Embryonic facial prominence (tissue), 1 donor: ENCODE results near the gene LSR.
"Not testable (repeated sequence)": the region's sequence is repeated elsewhere in the genome, so short reads cannot be mapped to it uniquely, and the experiment has no call there.

Experiments used
- DNase-seq: peaks from one replicate; pipeline ENCODE4 v3.0.0-alpha.2; 2016; ENCODE audit errors: extremely low spot score

LSR gene

GRCh38 chr19:35219008-35219407 is 29.8 kb upstream of the LSR start:
- DNase-seq, result no peak

GRCh38 chr19:35220315-35220921 is 28.4 kb upstream of the LSR start:
- DNase-seq, result no peak

- not testable (repeated sequence) for DNase-seq
These were observed 27.7 kb upstream of the LSR start for GRCh38 chr19:35220973-35221590.

- DNase-seq, result no peak
These were observed 26.3 kb upstream of the LSR start for GRCh38 chr19:35222373-35223015.

- no peak for DNase-seq
These were observed 25.6 kb upstream of the LSR start for GRCh38 chr19:35223084-35223790.

GRCh38 chr19:35223862-35224505 is 24.8 kb upstream of the LSR start:
- no peak for DNase-seq

GRCh38 chr19:35224681-35225571 is 23.9 kb upstream of the LSR start:
- no peak for DNase-seq

- no peak for DNase-seq
These were observed 22.9 kb upstream of the LSR start for GRCh38 chr19:35225951-35226350.

GRCh38 chr19:35226748-35227147 is 22.1 kb upstream of the LSR start:
- no peak for DNase-seq

- DNase-seq, result no peak
These were observed 20.4 kb upstream of the LSR start, which contains the start of gene FAM187B for GRCh38 chr19:35228177-35228930. Gene FAM187B (minus strand): TSS chr19:35228739. CDS start chr19:35228680, 59 bp downstream.

- no peak for DNase-seq
These were observed 19.2 kb upstream of the LSR start for GRCh38 chr19:35229601-35230000.

GRCh38 chr19:35231956-35232645 is 16.7 kb upstream of the LSR start:
- DNase-seq, result no peak

- DNase-seq, result no peak
These were observed 15.9 kb upstream of the LSR start for GRCh38 chr19:35232912-35233311.

GRCh38 chr19:35236638-35237400 is 12.0 kb upstream of the LSR start:
- DNase-seq, result no peak

GRCh38 chr19:35239597-35239996 is 9.2 kb upstream of the LSR start:
- not testable (repeated sequence) for DNase-seq

GRCh38 chr19:35240327-35240726 is 8.5 kb upstream of the LSR start:
- no peak for DNase-seq

GRCh38 chr19:35241417-35241816 is 7.4 kb upstream of the LSR start:
- DNase-seq, result no peak

- no peak for DNase-seq
These were observed 2.2 kb upstream of the LSR start for GRCh38 chr19:35246466-35247092.
